ENCODE measurements around the gene CERS3. TPM values are rescaled to one million over a fixed set of nuclear protein-coding genes. Genes with fewer than 3 reads are reported as not detected.

CERS3 gene
- total and polyA plus RNA-seq, 4 donors: not detected

DNA sequence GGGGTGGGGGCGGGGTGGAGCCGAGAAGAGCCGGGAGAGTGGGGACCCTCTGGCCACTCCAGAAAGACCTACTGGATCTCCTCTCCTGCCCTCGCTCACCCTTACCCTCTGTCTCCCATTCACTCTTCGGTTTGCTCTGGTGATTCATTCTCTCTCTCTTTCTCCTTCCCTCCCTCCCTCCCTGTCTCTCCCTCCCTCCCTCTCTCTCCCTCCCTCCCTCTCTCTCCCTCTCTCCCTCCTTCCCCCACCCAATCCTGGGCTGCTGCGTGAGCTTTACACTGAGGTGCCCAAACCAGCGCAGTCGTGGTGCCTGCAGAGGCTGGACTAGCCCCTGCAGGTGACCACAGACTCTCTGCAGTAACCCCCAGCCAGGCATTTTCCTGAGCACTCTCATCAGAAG is 154.8 kb downstream of the CERS3 start:
- TF ChIP-seq FOXA2 (IDR thresholded peaks at IDR 0.05) (no peak), RXRA (IDR thresholded peaks at IDR 0.05) (no peak), JUND (IDR thresholded peaks at IDR 0.05) (no peak), RAD21 (IDR thresholded peaks at IDR 0.05) (no peak), TAF1 (conservative IDR thresholded peaks at IDR 0.05) (no peak)
- TF ChIP-seq, protein P1, sequence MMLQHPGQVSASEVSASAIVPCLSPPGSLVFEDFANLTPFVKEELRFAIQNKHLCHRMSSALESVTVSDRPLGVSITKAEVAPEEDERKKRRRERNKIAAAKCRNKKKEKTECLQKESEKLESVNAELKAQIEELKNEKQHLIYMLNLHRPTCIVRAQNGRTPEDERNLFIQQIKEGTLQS (IDR thresholded peaks at IDR 0.05): no peak
- TF ChIP-seq, protein P2, sequence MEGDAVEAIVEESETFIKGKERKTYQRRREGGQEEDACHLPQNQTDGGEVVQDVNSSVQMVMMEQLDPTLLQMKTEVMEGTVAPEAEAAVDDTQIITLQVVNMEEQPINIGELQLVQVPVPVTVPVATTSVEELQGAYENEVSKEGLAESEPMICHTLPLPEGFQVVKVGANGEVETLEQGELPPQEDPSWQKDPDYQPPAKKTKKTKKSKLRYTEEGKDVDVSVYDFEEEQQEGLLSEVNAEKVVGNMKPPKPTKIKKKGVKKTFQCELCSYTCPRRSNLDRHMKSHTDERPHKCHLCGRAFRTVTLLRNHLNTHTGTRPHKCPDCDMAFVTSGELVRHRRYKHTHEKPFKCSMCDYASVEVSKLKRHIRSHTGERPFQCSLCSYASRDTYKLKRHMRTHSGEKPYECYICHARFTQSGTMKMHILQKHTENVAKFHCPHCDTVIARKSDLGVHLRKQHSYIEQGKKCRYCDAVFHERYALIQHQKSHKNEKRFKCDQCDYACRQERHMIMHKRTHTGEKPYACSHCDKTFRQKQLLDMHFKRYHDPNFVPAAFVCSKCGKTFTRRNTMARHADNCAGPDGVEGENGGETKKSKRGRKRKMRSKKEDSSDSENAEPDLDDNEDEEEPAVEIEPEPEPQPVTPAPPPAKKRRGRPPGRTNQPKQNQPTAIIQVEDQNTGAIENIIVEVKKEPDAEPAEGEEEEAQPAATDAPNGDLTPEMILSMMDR (IDR thresholded peaks at IDR 0.05; ENCODE audit: low read depth, low read length, missing input control): no peak
- no peak for DNase-seq (ENCODE audit: low spot score)
- Histone ChIP-seq H3K4me3 (ENCODE audit: low read depth in 1 of 3, low read length in 3 of 3) (peak overlapping the region in 1 of 3 donors; percentile 51), H3K4me1 (ENCODE audit: control insufficient read depth in 4 of 4, insufficient read depth in 4 of 4, low read length in 3 of 4) (peaks cover 0 to 4% (median 2%) of the 10 kb centered on the region in 4 donors), H3K9me3 (ENCODE audit: control insufficient read depth in 4 of 4, low read length in 3 of 4) (peaks cover 0 to 6% (median under 1%) of the 10 kb centered on the region in 4 donors), H3K27me3 (ENCODE audit: control insufficient read depth in 4 of 4, insufficient read depth in 4 of 4, low read length in 3 of 4) (peaks cover 0 to 3% (median 0%) of the 10 kb centered on the region in 4 donors), H3K27ac (ENCODE audit: low read depth in 1 of 2, low read length in 2 of 2) (no peak overlapping the region), H3K9ac (ENCODE audit: low read depth in 1 of 2, low read length in 2 of 2) (no peak overlapping the region), H3K36me3 (ENCODE audit: control insufficient read depth in 4 of 4, insufficient read depth in 3 of 4, low read depth in 1 of 4, low read length in 3 of 4) (no peaks in the 10 kb centered on the region)
- 20% methylated on average over 8 of the region's 8 CpGs for WGBS

DNA sequence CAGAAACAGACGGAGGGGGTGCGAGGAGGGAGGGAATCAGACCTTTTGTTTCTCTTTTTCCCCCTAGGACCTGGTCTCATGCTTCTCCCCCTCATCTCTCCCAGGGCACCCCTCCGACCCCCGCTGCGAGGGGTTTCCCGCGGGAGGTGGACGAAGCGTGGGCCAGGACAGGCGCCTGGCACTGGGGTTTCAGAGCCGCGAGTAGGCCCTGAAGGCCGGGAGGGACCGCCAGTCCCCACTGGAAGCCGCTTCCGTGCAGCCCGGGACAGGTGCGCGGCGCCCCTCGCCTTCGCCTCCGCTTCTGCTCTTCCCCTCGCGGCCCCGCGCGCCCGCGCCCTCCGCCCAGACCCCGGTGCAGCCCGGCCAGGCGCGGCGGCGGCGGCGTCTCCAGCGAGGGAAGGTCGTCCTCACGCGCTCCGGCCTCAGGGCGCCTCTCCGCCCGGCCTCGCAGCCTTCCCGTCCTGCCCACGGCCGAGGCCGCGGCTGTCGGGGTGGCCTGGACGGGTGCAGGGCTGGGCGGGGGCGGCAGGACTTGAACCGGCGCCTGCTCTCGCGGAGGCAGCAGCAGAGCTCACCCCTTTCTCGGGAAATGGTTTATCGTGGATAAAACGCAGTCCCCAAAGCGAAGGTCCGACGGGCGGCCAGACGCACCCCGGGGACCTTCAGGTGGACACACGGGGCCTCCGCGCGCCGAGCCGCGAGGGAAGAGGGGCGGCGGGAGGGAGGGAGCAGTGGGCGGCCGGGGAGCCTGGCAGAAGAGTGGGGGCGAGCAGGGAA is 155.4 kb downstream of the CERS3 start:
- Histone ChIP-seq H3K27me3 (ENCODE audit: control insufficient read depth in 4 of 4, insufficient read depth in 4 of 4, low read length in 3 of 4) (peaks cover 0 to 3% (median 0%) of the 10 kb centered on the region in 4 donors), H3K27ac (ENCODE audit: low read depth in 1 of 2, low read length in 2 of 2) (peak overlapping the region; percentile 41 to 45), H3K4me1 (ENCODE audit: control insufficient read depth in 4 of 4, insufficient read depth in 4 of 4, low read length in 3 of 4) (peaks cover 0 to 4% (median 2%) of the 10 kb centered on the region in 4 donors), H3K9me3 (ENCODE audit: control insufficient read depth in 4 of 4, low read length in 3 of 4) (peaks cover 0 to 6% (median under 1%) of the 10 kb centered on the region in 4 donors), H3K4me3 (ENCODE audit: low read depth in 1 of 3, low read length in 3 of 3) (peak overlapping the region; percentile 41 to 59 (median 51)), H3K9ac (ENCODE audit: low read depth in 1 of 2, low read length in 2 of 2) (no peak overlapping the region), H3K36me3 (ENCODE audit: control insufficient read depth in 4 of 4, insufficient read depth in 3 of 4, low read depth in 1 of 4, low read length in 3 of 4) (no peaks in the 10 kb centered on the region)
- 5% methylated on average over 82 of the region's 82 CpGs for WGBS
- TF ChIP-seq SP1 (IDR thresholded peaks at IDR 0.05) (no peak), FOXA2 (IDR thresholded peaks at IDR 0.05) (no peak), EGR1 (IDR thresholded peaks at IDR 0.05; ENCODE audit: low read depth in 2 of 2) (no peak), RXRA (IDR thresholded peaks at IDR 0.05) (no peak), YY1 (IDR thresholded peaks at IDR 0.05) (no peak), HNF4A (conservative IDR thresholded peaks at IDR 0.05) (no peak), FOXA1 (IDR thresholded peaks at IDR 0.05) (no peak), RAD21 (IDR thresholded peaks at IDR 0.05) (no peak), NR2F2 (IDR thresholded peaks at IDR 0.05) (no peak), TAF1 (conservative IDR thresholded peaks at IDR 0.05) (no peak), GABPA (IDR thresholded peaks at IDR 0.05 in 1 of 2, conservative IDR thresholded peaks at IDR 0.05 in 1 of 2) (no peak), JUND (IDR thresholded peaks at IDR 0.05) (no peak), HNF4G (IDR thresholded peaks at IDR 0.05) (no peak)
- TF ChIP-seq, protein P3, sequence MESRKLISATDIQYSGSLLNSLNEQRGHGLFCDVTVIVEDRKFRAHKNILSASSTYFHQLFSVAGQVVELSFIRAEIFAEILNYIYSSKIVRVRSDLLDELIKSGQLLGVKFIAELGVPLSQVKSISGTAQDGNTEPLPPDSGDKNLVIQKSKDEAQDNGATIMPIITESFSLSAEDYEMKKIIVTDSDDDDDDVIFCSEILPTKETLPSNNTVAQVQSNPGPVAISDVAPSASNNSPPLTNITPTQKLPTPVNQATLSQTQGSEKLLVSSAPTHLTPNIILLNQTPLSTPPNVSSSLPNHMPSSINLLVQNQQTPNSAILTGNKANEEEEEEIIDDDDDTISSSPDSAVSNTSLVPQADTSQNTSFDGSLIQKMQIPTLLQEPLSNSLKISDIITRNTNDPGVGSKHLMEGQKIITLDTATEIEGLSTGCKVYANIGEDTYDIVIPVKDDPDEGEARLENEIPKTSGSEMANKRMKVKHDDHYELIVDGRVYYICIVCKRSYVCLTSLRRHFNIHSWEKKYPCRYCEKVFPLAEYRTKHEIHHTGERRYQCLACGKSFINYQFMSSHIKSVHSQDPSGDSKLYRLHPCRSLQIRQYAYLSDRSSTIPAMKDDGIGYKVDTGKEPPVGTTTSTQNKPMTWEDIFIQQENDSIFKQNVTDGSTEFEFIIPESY (IDR thresholded peaks at IDR 0.05): no peak
- TF ChIP-seq, protein P1 (IDR thresholded peaks at IDR 0.05): no peak
- TF ChIP-seq, protein P2 (IDR thresholded peaks at IDR 0.05; ENCODE audit: low read depth, low read length, missing input control): no peak
- TF ChIP-seq, protein P4, sequence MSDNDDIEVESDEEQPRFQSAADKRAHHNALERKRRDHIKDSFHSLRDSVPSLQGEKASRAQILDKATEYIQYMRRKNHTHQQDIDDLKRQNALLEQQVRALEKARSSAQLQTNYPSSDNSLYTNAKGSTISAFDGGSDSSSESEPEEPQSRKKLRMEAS (IDR thresholded peaks at IDR 0.05): no peak
- TF ChIP-seq, protein P5, sequence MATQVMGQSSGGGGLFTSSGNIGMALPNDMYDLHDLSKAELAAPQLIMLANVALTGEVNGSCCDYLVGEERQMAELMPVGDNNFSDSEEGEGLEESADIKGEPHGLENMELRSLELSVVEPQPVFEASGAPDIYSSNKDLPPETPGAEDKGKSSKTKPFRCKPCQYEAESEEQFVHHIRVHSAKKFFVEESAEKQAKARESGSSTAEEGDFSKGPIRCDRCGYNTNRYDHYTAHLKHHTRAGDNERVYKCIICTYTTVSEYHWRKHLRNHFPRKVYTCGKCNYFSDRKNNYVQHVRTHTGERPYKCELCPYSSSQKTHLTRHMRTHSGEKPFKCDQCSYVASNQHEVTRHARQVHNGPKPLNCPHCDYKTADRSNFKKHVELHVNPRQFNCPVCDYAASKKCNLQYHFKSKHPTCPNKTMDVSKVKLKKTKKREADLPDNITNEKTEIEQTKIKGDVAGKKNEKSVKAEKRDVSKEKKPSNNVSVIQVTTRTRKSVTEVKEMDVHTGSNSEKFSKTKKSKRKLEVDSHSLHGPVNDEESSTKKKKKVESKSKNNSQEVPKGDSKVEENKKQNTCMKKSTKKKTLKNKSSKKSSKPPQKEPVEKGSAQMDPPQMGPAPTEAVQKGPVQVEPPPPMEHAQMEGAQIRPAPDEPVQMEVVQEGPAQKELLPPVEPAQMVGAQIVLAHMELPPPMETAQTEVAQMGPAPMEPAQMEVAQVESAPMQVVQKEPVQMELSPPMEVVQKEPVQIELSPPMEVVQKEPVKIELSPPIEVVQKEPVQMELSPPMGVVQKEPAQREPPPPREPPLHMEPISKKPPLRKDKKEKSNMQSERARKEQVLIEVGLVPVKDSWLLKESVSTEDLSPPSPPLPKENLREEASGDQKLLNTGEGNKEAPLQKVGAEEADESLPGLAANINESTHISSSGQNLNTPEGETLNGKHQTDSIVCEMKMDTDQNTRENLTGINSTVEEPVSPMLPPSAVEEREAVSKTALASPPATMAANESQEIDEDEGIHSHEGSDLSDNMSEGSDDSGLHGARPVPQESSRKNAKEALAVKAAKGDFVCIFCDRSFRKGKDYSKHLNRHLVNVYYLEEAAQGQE (IDR thresholded peaks at IDR 0.05): no peak
- DNase-seq (ENCODE audit: low spot score): no peak

All from liver (tissue), 9 donors.